ENCODE data around the gene CACNA1A. TPM values are rescaled to one million over a fixed set of nuclear protein-coding genes. Genes with fewer than 3 reads are reported as not detected.
"Not testable (repeated sequence)": the region's sequence is repeated elsewhere in the genome, so short reads cannot be mapped to it uniquely, and the experiment has no call there.

CACNA1A gene
- total RNA-seq, 2 experiments from 2014 or later, result 0.33 to 0.35 TPM

GRCh38 chr19:13370948-13371347 is 135.3 kb downstream of the CACNA1A start:
- Mint-ChIP-seq H3K27me3 (ENCODE audit: low read depth) (peaks cover 3% of the 10 kb centered on the region), H3K4me1 (ENCODE audit: low read depth) (no peaks in the 10 kb centered on the region), H3K9me3 (no peaks in the 10 kb centered on the region), H3K4me3 (no peak overlapping the region), H3K27ac (no peak overlapping the region), H3K36me3 (ENCODE audit: low read depth) (no peaks in the 10 kb centered on the region)
- intact Hi-C loops (cut with micrococcal nuclease), result no loop called here
- CTCF ChIA-PET, result no interaction called here
- no peak for DNase-seq

GRCh38 chr19:13366529-13367143 is 139.6 kb downstream of the CACNA1A start:
- H3K4me3 Mint-ChIP-seq, result no peak overlapping the region
- CTCF ChIA-PET, result no interaction called here
- H3K9me3 Mint-ChIP-seq, result no peaks in the 10 kb centered on the region

DNA sequence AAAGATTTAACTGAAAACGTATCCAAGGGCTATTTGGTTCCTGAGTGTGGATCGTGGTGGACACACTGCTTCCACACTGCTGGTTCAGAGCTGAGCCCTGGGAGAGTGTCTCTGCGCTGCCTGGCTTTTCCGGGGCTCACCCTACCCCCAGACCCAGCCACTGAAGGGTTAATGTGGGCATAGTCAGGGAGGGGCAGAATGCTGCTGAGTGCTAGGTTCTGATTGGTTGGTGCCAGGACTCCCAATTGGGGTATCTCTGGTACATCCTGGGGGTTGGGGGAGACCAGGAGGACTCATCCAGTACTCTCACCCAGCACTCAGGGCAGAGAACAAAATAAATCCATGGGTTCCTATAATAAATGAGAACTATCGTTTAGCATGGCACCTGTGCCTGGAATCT is 142.3 kb downstream of the CACNA1A start:
- Mint-ChIP-seq H3K36me3 (ENCODE audit: low read depth) (no peaks in the 10 kb centered on the region), H3K9me3 (peaks cover 6% of the 10 kb centered on the region), H3K27me3 (ENCODE audit: low read depth) (peaks cover 11% of the 10 kb centered on the region), H3K27ac (no peak overlapping the region), H3K4me3 (no peak overlapping the region), H3K4me1 (ENCODE audit: low read depth) (no peaks in the 10 kb centered on the region)
- CTCF ChIA-PET, result no interaction called here
- intact Hi-C loops (cut with micrococcal nuclease), result no loop called here
- DNase-seq, result no peak

More at GRCh38 chr19:13366529-13367143, 139.6 kb downstream of the CACNA1A start:
- intact Hi-C loops (cut with micrococcal nuclease), result no loop called here
- Mint-ChIP-seq H3K36me3 (ENCODE audit: low read depth) (no peaks in the 10 kb centered on the region), H3K27ac (no peak overlapping the region), H3K4me1 (ENCODE audit: low read depth) (no peaks in the 10 kb centered on the region), H3K27me3 (ENCODE audit: low read depth) (peaks cover 10% of the 10 kb centered on the region)
- DNase-seq, result no peak

DNA sequence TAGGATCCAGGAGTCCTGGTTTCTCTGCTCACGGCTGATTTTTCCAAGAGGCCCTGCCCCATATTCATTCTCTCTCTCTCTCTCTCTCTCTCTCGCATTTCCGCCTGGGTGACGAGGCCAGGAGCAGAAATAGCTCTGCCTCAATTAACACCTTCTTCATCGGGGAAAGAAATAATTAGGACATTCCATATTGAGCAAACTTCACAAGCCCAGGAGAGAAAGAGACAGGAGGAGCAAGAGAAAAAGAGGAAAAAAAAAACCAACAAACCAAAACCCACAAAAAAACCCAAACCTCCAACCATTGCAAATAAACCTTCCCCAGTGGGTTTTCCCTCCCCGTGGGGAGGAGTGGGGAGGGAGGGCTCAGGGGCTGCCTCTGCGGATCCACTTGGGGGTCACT is 143.0 kb downstream of the CACNA1A start:
- Mint-ChIP-seq H3K27me3 (ENCODE audit: low read depth) (peaks cover 11% of the 10 kb centered on the region), H3K4me1 (ENCODE audit: low read depth) (no peaks in the 10 kb centered on the region), H3K36me3 (ENCODE audit: low read depth) (no peaks in the 10 kb centered on the region), H3K9me3 (peaks cover 6% of the 10 kb centered on the region), H3K27ac (no peak overlapping the region), H3K4me3 (no peak overlapping the region)
- CTCF ChIA-PET, result no interaction called here
- no peak for DNase-seq
- intact Hi-C loops (cut with micrococcal nuclease), result no loop called here

DNA sequence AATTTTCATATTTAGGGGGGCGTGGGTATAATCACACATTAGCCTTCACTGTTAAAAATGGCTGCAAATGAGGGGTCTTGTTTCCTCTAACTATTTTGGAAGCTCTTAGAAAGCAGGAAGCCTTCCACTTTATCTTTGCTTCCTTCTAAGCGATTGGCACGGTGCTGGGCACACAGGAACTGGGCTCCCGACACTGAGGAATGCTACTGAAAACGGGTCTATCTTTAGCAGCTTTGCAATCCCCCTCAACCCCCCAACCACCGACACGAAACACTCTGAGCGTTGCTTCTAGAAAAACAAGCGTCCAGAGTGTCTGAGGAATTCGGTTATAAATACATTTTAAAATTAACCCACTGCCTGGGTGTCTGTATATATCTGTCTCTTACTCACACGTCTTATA is 143.6 kb downstream of the CACNA1A start:
- CTCF ChIA-PET, result no interaction called here
- no peak overlapping the region for H3K27ac Mint-ChIP-seq
- H3K27me3 Mint-ChIP-seq (ENCODE audit: low read depth), result peaks cover 11% of the 10 kb centered on the region
- no peaks in the 10 kb centered on the region for H3K4me1 Mint-ChIP-seq (ENCODE audit: low read depth)
- no peak for DNase-seq
- H3K9me3 Mint-ChIP-seq, result peaks cover 6% of the 10 kb centered on the region
- H3K36me3 Mint-ChIP-seq (ENCODE audit: low read depth), result no peaks in the 10 kb centered on the region
- no peak overlapping the region for H3K4me3 Mint-ChIP-seq
- intact Hi-C loops (cut with micrococcal nuclease), result no loop called here

DNA sequence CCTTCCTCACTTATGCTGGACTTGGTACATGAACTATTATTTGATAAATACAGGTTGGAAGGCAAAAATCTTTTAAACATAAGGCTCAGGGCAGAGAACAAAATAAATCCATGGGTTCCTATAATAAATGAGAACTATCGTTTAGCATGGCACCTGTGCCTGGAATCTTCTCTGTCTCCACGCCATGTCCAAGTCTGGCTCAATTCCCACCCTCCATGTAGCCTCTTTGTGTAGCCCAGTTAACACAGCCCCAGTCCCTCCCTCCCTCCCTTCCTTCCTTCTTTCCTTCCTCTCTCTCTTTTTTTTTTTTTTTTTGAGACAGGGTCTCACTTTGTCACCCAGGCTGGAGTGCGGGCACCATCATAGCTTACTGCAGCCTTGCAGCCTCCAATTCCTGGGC is 144.6 kb downstream of the CACNA1A start:
- intact Hi-C loops (cut with micrococcal nuclease); H3K4me3 Mint-ChIP-seq; H3K27ac Mint-ChIP-seq; DNase-seq; H3K9me3 Mint-ChIP-seq; H3K4me1 Mint-ChIP-seq (ENCODE audit: low read depth); H3K36me3 Mint-ChIP-seq (ENCODE audit: low read depth): not testable (repeated sequence)
- CTCF ChIA-PET, result interaction anchor here (0.7 to 1.3 kb wide), 2 partner anchors 165 to 228 kb away, joined by 3 read pairs; no protein-coding TSS in a partner anchor
- H3K27me3 Mint-ChIP-seq (ENCODE audit: low read depth), result peaks cover 13% of the 10 kb centered on the region

DNA sequence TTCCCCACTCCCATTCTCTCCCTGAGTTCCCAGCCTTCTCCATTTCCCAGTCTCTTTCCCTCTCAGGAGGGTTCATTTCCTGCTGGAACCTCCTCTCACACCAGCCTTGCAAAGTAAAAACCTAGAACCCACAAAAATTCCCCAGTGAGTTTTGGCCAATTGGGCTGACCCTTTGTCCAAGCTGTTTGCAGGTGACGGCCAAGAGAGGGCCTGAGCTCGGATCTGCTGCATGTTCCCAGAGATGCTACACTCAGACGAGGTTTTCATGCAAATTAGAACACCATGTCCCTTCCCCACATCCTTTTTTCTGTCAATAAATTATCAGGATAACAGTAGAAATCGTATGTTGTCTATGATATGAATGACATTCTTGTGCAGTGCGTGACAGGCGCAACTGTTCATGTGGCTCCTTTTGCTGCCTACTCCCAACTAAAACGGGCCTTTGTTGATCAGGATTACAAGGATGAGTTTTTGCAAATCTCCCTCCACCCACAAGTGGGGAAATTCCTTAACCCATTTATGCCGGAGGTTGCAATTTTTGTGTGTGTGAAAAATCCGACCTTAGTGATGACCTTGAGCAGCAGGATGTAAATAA is 149.5 kb downstream of the CACNA1A start:
- H3K36me3 Mint-ChIP-seq (ENCODE audit: low read depth), result no peaks in the 10 kb centered on the region
- no peaks in the 10 kb centered on the region for H3K4me1 Mint-ChIP-seq (ENCODE audit: low read depth)
- CTCF ChIA-PET, result no interaction called here
- DNase-seq, result no peak
- peaks cover 14% of the 10 kb centered on the region for H3K27me3 Mint-ChIP-seq (ENCODE audit: low read depth)
- no peak overlapping the region for H3K4me3 Mint-ChIP-seq
- intact Hi-C loops (cut with micrococcal nuclease), result no loop called here
- H3K9me3 Mint-ChIP-seq, result peaks cover 6% of the 10 kb centered on the region
- no peak overlapping the region for H3K27ac Mint-ChIP-seq

DNA sequence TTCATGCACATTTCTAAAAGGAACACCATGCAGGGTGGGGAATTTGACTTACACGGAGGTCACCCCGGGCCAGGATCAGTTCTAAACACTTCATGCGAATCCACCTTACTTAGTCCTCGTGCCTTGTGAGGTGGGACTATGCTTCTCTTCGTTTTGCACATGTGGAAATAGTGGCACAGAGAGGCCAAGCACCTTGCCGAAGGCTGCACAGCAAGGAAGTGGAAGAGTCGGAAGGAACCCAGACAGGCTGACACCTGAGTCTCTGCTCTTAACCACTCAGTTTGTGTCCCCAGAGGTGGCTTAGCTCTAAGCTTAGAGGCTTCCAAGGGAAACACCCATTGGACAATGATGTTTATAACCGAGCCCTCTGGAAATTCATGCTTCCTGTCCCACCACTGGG is 150.1 kb downstream of the CACNA1A start:
- Mint-ChIP-seq H3K4me1 (ENCODE audit: low read depth) (no peaks in the 10 kb centered on the region), H3K9me3 (peaks cover 6% of the 10 kb centered on the region), H3K27ac (no peak overlapping the region), H3K27me3 (ENCODE audit: low read depth) (peaks cover 10% of the 10 kb centered on the region), H3K36me3 (ENCODE audit: low read depth) (no peaks in the 10 kb centered on the region), H3K4me3 (no peak overlapping the region)
- CTCF ChIA-PET, result no interaction called here
- intact Hi-C loops (cut with micrococcal nuclease), result no loop called here
- DNase-seq, result no peak

DNA sequence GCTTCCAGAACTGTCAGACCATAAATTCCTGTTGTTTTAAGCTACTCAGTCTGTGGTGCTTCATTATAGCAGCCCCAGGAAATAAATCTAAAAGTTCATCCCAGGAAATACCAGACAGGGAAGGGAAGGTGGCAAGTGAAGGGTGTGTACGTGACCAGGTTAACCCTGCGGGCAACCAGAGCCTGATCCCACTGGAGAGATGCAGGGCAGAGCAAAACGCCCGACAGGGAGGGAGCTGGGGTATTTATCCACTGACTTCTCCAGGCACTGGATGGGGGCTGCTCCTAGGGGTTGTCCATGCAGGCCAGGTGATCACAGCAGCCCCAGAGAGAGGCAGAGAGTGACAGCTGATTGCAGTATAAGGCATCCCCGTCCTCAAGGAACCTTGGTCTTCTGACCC is 150.9 kb downstream of the CACNA1A start:
- H3K27me3 Mint-ChIP-seq (ENCODE audit: low read depth), result peaks cover 8% of the 10 kb centered on the region
- no peak overlapping the region for H3K27ac Mint-ChIP-seq
- DNase-seq, result no peak
- no peak overlapping the region for H3K4me3 Mint-ChIP-seq
- CTCF ChIA-PET, result no interaction called here
- peaks cover 11% of the 10 kb centered on the region for H3K9me3 Mint-ChIP-seq
- H3K36me3 Mint-ChIP-seq (ENCODE audit: low read depth), result no peaks in the 10 kb centered on the region
- intact Hi-C loops (cut with micrococcal nuclease), result no loop called here
- no peaks in the 10 kb centered on the region for H3K4me1 Mint-ChIP-seq (ENCODE audit: low read depth)

DNA sequence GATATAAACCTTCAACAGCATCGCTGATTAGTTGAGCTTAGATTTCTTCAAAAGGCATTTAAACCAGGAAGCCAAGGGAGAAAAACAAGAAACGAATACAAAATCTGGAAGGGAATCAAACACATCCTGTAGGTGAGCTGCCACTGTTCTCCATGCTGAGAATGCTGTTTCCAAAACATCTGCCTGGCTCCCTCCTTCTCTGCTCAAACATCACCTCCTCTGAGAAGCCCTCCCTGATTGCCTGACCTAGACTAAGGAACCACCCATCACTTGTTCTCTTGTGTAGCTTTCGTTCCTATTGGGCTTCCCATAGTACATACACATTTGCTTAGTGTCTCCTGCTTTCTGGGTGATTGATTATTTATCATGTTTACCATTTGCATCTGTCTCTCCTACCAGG is 152.7 kb downstream of the CACNA1A start:
- Mint-ChIP-seq H3K27me3 (ENCODE audit: low read depth) (peaks cover 8% of the 10 kb centered on the region), H3K36me3 (ENCODE audit: low read depth) (no peaks in the 10 kb centered on the region), H3K27ac (no peak overlapping the region), H3K4me1 (ENCODE audit: low read depth) (no peaks in the 10 kb centered on the region), H3K4me3 (no peak overlapping the region), H3K9me3 (peaks cover 5% of the 10 kb centered on the region)
- intact Hi-C loops (cut with micrococcal nuclease), result no loop called here
- no peak for DNase-seq
- CTCF ChIA-PET, result no interaction called here

- H3K4me3 Mint-ChIP-seq, result no peak overlapping the region
- CTCF ChIA-PET, result no interaction called here
- H3K27ac Mint-ChIP-seq, result no peak overlapping the region
- H3K27me3 Mint-ChIP-seq (ENCODE audit: low read depth), result peaks cover 11% of the 10 kb centered on the region
- H3K4me1 Mint-ChIP-seq (ENCODE audit: low read depth), result no peaks in the 10 kb centered on the region
- H3K9me3 Mint-ChIP-seq, result peaks cover 6% of the 10 kb centered on the region
- no peaks in the 10 kb centered on the region for H3K36me3 Mint-ChIP-seq (ENCODE audit: low read depth)
- DNase-seq, result no peak
- intact Hi-C loops (cut with micrococcal nuclease), result no loop called here
Observed at GRCh38 chr19:13350759-13351158, 155.5 kb downstream of the CACNA1A start.

DNA sequence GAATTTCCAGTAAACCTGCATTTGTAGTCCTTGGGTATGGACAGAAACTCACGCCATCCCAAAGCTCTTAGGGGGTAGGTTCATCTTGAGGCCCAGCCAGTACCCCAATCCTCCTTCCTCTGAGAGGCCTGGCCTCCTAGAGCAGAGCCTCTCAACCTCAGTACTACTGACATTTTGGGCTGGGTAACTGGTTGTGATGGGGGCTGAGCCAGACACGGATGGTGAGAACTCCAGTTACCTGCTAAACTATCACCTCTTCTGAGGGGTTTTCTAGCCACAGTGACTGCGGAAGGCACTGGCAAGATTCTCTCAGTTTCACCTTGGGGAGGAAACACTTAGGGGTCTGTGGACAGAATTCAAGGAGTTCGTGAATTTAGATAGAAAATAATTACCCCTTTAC is 156.2 kb downstream of the CACNA1A start:
- no peak overlapping the region for H3K4me3 Mint-ChIP-seq
- peaks cover 11% of the 10 kb centered on the region for H3K27me3 Mint-ChIP-seq (ENCODE audit: low read depth)
- no peak overlapping the region for H3K27ac Mint-ChIP-seq
- CTCF ChIA-PET, result interaction anchor here (1.6 kb wide), 1 partner anchor 72 kb away, joined by 4 read pairs; no protein-coding TSS in a partner anchor
- no peak for DNase-seq
- intact Hi-C loops (cut with micrococcal nuclease), result no loop called here
- H3K9me3 Mint-ChIP-seq, result peaks cover 6% of the 10 kb centered on the region
- no peaks in the 10 kb centered on the region for H3K36me3 Mint-ChIP-seq (ENCODE audit: low read depth)
- H3K4me1 Mint-ChIP-seq (ENCODE audit: low read depth), result no peaks in the 10 kb centered on the region

DNA sequence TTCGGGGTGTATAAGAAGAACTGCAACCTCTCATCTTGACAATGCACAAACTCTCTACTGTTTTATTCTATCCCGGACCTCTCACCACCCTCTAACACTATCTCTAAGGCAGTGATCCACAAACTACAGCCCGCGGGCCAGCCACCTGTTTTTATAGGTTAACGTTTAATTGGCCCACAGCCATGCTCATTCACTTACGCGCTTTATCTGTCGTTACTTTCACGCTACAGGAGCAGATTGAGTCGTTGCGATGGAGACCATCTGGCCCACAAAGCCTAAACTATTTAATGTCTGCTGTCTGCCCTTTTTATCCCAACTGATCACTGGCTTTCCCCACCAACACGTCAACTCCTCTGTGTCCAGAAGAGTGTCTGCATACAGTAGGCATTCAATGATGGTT is 158.9 kb downstream of the CACNA1A start:
- Mint-ChIP-seq H3K4me3 (no peak overlapping the region), H3K27me3 (ENCODE audit: low read depth) (peaks cover 7% of the 10 kb centered on the region), H3K4me1 (ENCODE audit: low read depth) (no peaks in the 10 kb centered on the region), H3K27ac (no peak overlapping the region), H3K36me3 (ENCODE audit: low read depth) (no peaks in the 10 kb centered on the region), H3K9me3 (peaks cover 6% of the 10 kb centered on the region)
- CTCF ChIA-PET, result no interaction called here
- intact Hi-C loops (cut with micrococcal nuclease), result no loop called here
- DNase-seq, result no peak

Measured in activated naive CD4-positive, alpha-beta T cell treated with anti-CD3 and anti-CD28 coated beads for 36 hours (primary cell).